ENCODE measurements around the gene XRCC2. TPM values are rescaled to one million over a fixed set of nuclear protein-coding genes. Genes with fewer than 3 reads are reported as not detected.
"Not testable (repeated sequence)": the region's sequence is repeated elsewhere in the genome, so short reads cannot be mapped to it uniquely, and the experiment has no call there.

XRCC2 gene
- total RNA-seq, result 0.11 TPM

DNA sequence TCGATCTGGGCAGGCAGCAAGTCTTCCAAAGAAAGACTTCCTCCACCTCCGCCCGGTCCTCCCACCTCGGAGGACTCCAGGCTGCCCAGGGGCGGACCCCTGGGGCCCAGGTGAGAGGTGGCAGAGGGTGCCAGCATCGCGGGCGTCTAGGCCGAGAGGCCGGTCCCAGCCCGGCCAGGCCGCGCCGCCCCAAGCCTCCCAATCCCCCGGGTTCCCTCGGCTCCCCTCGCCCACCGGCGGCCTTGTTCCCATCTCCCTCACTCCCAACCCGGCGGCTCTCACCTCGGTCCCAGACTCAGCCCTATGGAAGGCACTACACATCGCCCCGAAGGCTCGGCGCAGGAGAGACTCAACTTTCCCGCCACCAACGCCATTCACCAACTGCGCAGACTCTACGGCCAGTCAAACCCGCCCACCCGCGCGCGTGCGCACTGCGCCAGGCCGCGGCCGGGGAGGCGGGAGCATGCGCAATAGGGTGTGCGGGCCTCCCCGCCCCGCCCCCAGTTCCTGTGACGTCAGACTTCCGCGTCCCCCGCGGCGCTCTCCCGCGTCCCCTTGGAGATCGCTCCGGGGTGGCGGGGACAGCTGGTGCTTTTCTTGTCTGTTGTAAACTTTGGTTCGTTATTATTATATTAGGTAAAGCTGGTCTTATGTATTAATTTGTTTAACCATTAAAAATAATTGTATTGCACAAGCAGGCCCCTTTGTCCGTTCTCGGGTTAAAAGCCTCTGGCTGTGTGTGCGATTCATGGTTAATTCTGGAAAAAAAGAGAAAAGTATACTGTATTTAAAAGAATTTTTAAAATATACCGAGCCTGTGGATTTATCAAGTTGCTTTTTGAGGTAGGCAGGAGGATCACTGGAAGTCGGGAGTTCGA lies at the start of gene XRCC2:
Gene XRCC2, minus strand, starts transcription at position 383 of the 878 bp plus-strand sequence. Its CDS starts 62 bp downstream, at position 321.
- intact Hi-C loops (cut with DNase I), result loop anchor here (1.0 to 10.0 kb wide), 4 partner anchors 84 to 651 kb away; partner anchors contain the start of genes GALNT11 and KMT2C
- Histone ChIP-seq H3K36me3 (no peaks in the 10 kb centered on the region), H3K27ac (peak within 1 kb of the TSS; percentile 63 to 83), H3K27me3 (no peaks in the 10 kb centered on the region), H3K4me3 (peak within 1 kb of the TSS; percentile 83 to 89), H3K9me3 (no peaks in the 10 kb centered on the region), H3K4me1 (peaks cover 0 to 7% of the 10 kb centered on the region in 2 donors)
- DNase-seq (ENCODE audit: low spot score in 2 of 2), result peak; percentile 66 to 95
- TF ChIP-seq, protein P1, sequence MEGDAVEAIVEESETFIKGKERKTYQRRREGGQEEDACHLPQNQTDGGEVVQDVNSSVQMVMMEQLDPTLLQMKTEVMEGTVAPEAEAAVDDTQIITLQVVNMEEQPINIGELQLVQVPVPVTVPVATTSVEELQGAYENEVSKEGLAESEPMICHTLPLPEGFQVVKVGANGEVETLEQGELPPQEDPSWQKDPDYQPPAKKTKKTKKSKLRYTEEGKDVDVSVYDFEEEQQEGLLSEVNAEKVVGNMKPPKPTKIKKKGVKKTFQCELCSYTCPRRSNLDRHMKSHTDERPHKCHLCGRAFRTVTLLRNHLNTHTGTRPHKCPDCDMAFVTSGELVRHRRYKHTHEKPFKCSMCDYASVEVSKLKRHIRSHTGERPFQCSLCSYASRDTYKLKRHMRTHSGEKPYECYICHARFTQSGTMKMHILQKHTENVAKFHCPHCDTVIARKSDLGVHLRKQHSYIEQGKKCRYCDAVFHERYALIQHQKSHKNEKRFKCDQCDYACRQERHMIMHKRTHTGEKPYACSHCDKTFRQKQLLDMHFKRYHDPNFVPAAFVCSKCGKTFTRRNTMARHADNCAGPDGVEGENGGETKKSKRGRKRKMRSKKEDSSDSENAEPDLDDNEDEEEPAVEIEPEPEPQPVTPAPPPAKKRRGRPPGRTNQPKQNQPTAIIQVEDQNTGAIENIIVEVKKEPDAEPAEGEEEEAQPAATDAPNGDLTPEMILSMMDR (IDR thresholded peaks at IDR 0.05), result no peak

DNA sequence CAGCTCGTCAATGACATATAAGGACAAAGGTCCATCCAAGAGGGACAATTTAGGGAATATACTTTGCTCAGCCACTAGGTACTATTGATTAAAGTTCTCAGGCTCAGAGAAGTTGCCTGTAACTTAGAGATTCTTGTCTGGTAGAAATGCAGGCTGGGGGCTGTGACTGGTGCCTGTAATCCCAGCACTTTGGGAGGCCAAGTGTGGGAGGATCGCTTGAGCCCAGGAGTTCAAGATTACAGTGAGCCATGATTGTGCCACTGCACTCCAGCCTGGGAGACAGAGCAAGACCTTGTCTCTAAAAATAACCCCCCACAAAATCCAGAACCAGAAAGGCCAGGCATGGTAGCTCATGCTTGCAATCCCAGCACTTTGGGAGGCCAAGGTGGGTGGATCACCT lies 47.4 kb upstream of the XRCC2 start:
- Histone ChIP-seq H3K36me3 (no peaks in the 10 kb centered on the region), H3K9me3 (no peaks in the 10 kb centered on the region), H3K27ac (no peak overlapping the region), H3K4me1 (no peaks in the 10 kb centered on the region), H3K4me3 (no peak overlapping the region), H3K27me3 (no peaks in the 10 kb centered on the region)
- intact Hi-C loops (cut with DNase I), result no loop called here
- DNase-seq (ENCODE audit: low spot score in 2 of 2), result no peak
- TF ChIP-seq, protein P1 (IDR thresholded peaks at IDR 0.05), result no peak

DNA sequence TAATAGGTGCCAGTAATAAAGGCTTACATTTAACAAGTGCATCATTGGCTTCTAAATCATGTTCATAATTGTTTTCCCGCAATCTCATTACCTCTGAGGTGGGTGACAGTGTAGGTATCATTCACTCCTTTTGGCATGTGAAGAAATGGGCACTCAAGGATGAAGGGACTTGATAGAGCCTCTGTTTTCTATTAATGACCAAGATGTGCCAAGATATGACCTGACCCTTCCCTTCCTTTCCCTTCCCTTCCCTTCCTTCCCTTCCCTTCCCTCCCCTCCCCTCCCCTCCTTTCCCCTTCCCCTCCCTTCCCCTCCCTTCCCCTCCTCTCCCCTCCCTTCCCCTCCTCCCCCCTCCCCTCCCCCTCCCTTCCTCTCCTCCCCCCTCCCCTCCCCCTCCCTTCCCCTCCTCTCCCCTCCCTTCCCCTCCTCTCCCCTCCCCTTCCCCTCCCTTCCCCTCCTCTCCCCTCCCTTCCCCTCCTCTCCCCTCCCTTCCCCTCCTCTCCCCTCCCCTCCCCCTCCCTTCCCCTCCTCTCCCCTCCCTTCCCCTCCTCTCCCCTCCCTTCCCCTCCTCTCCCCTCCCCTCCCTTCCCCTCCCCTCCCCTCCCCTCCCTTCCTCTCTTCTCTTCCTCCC lies 36.6 kb upstream of the XRCC2 start:
- H3K36me3 ChIP-seq; H3K4me1 ChIP-seq; H3K27me3 ChIP-seq; DNase-seq (ENCODE audit: low spot score in 2 of 2); intact Hi-C loops (cut with DNase I); H3K4me3 ChIP-seq; H3K9me3 ChIP-seq; H3K27ac ChIP-seq: not testable (repeated sequence)

DNA sequence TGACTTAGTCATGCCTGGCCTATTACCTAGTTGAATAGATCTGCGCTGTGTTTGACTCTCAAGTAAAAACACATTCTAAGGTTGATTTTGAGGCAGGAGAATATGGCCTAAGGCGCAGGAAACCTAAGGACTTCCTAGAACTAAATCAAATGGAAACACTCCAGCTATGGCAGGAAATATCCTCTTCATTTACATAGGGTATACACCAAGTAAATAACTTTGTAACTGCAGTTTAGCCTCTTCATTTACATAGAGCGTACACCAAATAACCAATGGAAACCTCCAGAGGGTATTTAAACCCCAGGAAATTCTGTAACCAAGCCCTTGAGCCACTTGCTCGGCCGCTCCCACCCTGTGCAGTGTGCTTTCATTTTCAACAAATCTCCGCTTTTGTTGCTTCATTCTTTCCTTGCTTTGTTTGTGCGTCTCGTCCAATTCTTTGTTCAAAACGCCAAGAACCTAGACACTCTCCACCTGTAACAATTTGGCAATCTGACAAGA lies 35.6 kb upstream of the XRCC2 start:
- no peaks in the 10 kb centered on the region for H3K36me3 ChIP-seq
- intact Hi-C loops (cut with DNase I), result no loop called here
- H3K4me1 ChIP-seq, result no peaks in the 10 kb centered on the region
- DNase-seq (ENCODE audit: low spot score in 2 of 2), result no peak
- H3K27ac ChIP-seq, result no peak overlapping the region
- no peaks in the 10 kb centered on the region for H3K9me3 ChIP-seq
- H3K27me3 ChIP-seq, result peaks cover 1% of the 10 kb centered on the region
- H3K4me3 ChIP-seq, result no peak overlapping the region
- TF ChIP-seq, protein P1 (IDR thresholded peaks at IDR 0.05), result no peak

DNA sequence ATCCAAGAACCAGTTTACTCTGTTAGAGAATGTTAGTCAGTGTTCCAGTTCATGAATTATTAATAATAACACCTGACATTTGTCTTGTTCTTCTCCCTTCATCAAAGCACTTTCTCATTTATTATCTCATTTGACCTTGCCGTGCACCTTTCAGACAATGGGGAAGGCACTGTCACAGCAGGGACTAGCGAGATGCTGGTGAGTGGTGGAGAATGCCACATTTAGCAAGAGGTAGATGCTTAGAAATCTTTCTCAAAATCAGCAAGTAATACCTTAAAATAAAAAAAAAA lies 34.2 kb upstream of the XRCC2 start:
- peaks cover 3% of the 10 kb centered on the region for H3K27me3 ChIP-seq
- peaks cover 0 to 5% of the 10 kb centered on the region in 2 donors for H3K9me3 ChIP-seq
- no peaks in the 10 kb centered on the region for H3K4me1 ChIP-seq
- TF ChIP-seq, protein P1 (IDR thresholded peaks at IDR 0.05), result no peak
- no peak overlapping the region for H3K27ac ChIP-seq
- no peaks in the 10 kb centered on the region for H3K36me3 ChIP-seq
- no peak for DNase-seq (ENCODE audit: low spot score in 2 of 2)
- H3K4me3 ChIP-seq, result no peak overlapping the region
- intact Hi-C loops (cut with DNase I), result no loop called here

Data from ascending aorta (tissue), 2 donors.